AG09319 (cell line): ENCODE data around the gene TOR1B.
"Not testable (repeated sequence)": the region's sequence is repeated elsewhere in the genome, so short reads cannot be mapped to it uniquely, and the experiment has no call there.

Source experiments
- DNase-seq: peaks from one replicate; pipeline ENCODE4 v3.0.0-alpha.2; 2010; ENCODE audit warnings: low read depth; ENCODE audit errors: extremely low read depth
- CTCF ChIP-seq: IDR thresholded peaks from 2 replicates; pipeline ENCODE4 v1.5.1; 2011; ENCODE audit warnings: low read depth, mild to moderate bottlenecking, inconsistent platforms, low read length, moderate library complexity

Gene TOR1B

GRCh38 chr9:129777769-129778130, 25.2 kb upstream of the TOR1B start:
- DNase-seq: no peak
- TF ChIP-seq CTCF: no peak

- no peak for DNase-seq
- TF ChIP-seq CTCF: no peak
Measured at GRCh38 chr9:129778469-129778868, 24.5 kb upstream of the TOR1B start.

DNA sequence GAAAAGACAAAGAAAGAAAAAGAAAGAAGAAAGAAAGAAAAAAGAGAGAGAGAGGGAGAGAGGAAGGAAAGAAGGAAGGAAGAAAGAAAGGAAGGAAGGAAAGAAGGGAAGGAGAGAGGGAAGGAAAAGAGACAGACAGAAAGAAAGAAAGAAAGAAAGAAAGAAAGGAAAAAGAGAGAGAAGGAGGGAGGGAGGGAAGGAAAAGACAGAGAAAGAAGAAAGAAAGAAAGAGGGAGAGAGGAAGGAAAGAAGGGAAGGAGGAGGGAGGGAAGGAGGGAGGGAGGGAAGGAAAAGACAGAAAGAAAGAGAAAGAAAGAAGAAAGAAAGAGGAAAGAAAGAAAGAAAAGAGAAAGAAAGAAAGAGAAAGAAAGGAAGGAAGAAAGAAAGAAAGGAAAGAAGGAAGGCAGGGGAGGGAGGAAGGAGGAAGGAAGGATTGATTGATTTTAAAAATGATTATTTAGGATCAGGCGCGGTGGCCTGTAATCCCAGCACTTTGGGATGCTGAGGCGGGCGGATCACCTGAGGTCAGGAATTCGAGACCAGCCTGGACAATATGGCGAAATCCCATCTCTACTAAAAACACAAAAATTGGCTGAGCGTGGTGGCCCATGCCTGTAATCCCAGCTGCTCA, 23.3 kb upstream of the TOR1B start:
- TF ChIP-seq CTCF: no peak
- no peak for DNase-seq

- DNase-seq: no peak
- no peak for TF ChIP-seq CTCF
Measured at GRCh38 chr9:129781131-129781530, 21.9 kb upstream of the TOR1B start.

GRCh38 chr9:129781981-129782380, 21.0 kb upstream of the TOR1B start:
- no peak for DNase-seq
- no peak for TF ChIP-seq CTCF

GRCh38 chr9:129783516-129784361, 19.2 kb upstream of the TOR1B start:
- no peak for DNase-seq
- TF ChIP-seq CTCF: peak; percentile 86

DNA sequence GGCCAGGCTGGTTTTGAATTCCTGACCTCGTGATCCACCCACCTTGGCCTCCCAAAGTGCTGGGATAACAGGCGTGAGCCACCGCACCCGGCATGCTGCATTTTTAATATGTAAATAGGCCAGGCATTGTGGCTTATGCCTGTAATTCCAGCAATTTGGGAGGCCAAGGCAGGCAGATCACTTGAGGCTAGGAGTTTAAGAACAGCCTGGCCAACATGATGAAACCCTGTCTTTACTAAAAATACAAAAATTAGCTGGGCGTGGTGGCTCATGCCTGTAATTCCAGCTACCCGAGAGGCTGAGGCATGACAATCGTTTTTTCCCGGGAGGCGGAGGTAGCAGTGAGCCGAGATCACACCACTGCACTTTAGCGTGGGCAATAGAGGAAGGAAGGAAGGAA, 18.0 kb upstream of the TOR1B start:
- not testable (repeated sequence) for DNase-seq
